HG03097 (cell line): ENCODE results near the gene RTN4RL1.

Experiments
- ATAC-seq: cut with Tn5 transposase; IDR thresholded peaks from one replicate; pipeline ENCODE4 v1.9.1; 2021; ENCODE audit not compliant: unreplicated experiment, low FRiP score

RTN4RL1 gene

DNA sequence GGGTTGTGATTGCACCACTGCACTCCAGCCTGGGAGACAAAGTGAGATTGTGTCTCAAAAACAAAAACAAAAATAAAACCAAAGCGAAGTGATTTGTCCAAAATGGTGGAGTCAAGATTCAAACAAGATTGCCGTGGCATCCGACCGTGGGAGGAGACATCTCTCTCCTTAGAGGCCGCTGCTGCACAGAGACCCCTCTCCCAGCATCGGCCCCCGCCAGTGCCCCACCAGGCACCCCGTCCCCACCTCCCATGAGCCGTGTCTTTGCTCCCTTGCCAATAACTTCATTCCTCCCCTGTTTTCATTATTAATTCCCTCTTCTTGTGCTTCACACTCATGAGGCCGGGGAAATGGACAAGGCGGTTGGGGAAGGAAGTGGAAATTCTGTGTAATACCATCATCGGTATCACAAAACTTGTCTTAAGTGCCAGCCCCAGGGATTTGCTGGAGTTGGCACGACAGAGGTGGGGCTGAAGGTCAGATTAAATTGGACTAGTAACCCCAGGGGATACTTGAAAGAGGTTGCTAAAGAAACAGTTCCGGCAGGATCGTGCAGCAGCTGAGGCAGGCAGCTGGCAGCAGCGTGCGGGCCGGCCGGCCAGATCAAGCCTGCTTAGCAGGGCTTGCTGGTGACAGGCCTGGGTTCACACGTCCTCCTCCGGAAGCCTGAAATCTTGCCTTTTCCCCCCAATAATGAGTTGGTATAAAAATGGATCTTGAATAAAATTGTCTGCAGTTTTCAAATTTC lies 66.8 kb downstream of the RTN4RL1 start:
- ATAC-seq: no peak

DNA sequence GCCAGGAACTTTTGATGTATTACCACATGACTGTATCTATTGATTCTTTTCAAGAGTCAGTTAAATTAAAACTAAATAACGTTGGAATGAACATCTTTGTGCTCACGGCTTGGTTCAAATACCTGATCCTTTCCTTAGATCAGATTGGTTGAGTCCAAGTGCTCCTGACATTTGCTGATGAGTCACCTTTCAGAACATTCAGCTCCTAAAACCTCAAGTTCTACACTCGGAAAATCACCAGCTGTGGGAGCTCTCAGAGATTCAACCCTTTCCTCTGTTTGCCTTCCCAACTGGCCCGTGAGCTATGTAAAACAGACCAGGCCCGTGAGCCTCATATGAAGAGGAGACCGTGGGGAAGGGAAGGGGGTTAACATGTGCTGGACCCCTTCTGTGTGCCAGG lies 68.1 kb downstream of the RTN4RL1 start:
- no peak for ATAC-seq

DNA sequence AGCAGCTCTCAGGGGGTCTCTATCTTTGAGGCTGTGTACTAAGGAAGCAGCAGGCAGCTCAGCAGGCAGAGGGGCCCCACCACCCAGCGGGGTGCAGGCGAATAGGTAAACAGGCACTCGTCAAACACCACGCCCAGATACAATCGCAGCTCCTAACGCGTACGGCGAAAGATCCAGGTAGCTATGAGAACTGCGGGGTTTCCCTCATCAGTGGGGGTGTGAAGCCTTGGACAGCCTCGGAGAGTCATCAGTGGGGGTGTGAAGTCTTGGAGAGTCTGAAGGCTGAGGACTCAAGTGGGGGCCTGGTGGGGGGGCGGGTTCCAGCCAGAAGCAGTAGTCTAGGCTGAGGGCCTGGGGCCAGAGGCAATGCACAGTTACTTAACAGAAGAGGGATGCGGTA lies 69.0 kb downstream of the RTN4RL1 start:
- no peak for ATAC-seq

DNA sequence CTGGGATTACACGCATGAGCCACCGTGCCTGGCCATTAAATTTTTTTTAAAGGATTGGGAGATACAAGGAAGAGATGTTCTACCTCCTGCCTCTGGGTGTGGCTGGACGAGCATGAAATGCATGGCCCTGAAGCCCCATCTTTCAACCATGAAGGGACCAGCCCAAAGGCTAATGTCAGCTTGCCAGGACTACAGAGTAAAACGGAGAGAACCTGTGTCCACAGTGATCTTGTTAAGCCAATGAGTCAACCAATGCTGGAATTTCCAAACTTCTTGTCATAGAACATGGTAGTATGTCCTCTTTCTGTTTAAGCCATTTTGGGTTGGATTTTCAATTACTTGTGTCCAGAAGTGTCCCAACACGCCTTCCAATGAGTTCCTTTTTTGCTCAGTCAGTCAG lies 71.3 kb downstream of the RTN4RL1 start:
- ATAC-seq: no peak

DNA sequence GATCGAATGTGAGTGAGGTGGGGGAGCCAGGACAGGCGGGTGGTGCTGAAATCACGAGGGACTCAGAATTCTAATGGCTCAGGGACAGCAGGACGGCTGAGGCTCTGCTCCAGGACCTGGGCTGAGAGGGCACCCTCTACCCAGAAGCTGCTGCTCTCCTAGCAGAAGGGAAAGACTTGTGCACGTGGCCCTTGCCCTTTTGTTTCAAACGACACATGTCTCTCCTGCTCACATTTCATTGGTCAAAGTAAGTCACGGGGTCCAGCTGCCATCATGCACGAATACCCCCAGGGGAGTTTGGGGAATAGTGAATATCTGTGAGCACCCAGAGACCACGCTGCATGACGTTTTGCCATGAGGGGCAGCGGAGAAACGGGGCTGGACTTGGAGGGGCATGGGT lies 73.2 kb downstream of the RTN4RL1 start:
- no peak for ATAC-seq

DNA sequence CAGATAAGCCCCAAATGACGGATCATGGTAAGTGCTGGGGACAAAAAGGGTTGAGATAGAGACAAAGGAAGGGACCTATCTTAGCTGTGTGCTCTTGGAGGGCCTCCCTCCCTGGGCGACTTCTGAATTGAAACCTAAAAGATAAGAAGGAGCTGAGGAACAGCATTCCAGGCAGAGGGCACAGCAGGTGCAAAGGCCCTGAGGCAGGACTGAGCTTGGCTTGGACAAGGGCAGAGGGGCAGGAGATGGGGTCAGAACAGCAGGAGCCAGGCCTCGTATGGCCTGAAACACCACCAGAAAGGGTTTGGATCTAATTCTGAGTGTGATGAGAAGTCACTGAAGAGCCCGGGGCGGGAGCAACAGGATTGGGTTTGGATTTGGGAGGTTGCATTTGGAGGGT lies 75.4 kb downstream of the RTN4RL1 start:
- no peak for ATAC-seq

DNA sequence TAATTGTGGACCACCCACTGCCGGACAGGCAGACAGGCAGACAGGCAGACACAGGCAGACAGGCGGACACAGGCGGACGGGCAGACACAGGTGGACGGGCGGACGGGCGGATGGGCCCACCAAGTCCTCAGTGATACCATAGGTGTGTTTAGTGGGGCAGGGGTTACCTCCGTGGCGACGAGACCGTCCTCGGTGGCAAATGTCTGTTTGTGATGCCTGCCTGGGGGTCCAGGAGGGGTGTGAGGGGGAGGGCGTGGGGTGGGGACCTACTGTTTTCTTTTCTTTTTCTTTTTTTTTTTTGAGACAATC lies 76.7 kb downstream of the RTN4RL1 start:
- no peak for ATAC-seq

DNA sequence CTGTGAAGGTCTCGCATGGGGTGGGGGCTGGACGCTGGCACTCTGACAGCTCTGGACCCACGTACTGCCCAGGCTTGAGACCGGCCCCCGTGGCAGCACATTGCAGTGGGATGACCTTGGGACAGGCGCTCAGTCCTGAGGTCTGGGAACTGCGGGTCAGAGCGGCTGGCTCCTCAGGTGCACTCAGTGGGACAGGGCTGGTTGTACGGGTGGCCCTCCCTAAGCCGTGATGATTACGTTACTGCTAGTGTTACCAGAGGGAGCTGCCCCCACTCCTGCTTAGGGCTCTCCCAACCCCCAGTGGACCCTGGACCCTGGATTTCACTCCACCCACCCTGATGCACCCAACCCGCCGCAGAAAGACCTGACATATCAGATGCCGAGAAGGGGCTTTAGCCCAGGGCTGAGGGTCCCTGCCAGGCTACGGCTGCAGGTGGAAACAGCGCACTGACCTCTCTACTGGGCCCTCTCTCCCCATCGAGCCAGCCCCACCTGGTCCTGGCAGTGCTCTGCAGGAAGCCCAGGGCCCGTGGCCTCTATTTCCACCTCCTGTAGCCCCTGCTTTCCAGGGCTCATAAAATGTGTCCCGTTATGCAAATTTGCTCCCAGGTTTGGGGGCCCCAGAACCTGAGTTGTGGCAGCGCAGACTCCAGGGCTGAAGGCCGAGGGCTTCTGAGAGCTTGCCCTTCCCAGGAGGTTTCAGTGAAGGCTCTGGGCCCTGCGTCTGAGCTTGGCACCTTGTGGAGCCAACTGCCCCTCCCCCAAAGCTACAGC lies 77.2 kb downstream of the RTN4RL1 start:
- ATAC-seq: no peak

DNA sequence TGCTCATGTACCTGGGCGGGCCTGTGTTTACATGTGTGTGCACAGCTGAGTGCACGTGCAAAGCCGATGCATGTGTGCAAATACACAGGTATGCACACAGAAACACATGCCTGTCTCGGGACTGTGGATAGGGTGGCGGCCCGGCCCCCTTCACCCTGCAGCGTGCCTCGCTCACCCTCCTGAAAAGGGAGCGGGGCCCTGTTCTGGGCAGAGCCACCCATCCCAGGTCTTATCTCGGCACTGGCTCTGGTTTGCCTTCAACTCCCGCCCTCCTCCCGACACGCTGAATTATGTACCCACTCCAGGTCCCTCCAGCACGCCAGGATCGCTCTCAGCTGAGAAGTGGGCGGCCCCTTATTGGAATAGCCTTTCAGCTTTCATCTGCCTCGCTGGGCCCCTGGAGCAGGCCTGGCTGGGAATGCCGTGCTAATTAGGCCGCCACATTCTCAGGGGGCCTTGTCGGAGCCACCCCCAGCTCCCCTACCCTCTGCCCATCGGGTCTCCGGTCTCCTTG lies 77.8 kb downstream of the RTN4RL1 start:
- no peak for ATAC-seq

DNA sequence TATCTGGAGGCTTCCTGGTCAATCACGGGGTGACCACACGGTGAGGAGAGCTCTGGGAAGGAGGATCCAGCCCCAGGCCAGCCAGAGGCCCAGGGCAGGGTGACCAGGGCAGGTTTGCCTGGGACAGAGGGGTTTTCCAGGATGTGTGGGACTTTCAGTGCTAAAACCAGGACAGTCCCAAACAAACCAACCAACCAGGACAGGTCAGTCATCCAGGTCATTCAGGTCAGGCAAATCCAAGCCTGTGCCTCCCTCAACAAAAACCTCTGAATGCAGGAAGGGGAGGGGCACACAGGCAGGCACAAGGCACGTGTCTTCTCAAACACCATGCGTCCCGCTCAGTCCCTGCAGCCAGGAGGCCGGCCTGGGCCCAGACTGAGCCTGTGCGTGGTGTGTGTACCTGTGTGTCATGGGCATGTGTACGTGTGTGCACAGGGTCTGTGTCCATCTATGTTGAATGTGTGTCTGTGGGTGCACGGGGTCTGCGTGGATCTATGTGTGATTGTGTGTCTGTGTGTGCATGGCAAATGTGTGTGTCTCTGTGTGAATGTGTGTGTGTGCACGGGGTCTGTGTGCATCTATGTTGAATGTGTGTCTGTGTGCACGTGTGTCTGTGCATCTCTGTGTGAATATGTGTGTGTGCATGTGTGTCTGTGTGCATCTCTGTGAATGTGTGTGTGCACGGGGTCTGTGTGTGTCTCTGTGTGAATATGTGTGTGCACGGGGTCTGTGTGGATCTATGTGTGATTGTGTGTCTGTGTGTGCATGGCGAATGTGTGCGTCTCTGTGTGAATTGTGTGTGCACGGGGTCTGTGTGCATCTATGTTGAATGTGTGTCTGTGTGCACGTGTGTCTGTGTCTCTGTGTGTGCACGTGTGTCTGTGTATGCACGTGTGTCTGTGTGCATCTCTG lies 78.9 kb downstream of the RTN4RL1 start:
- no peak for ATAC-seq

DNA sequence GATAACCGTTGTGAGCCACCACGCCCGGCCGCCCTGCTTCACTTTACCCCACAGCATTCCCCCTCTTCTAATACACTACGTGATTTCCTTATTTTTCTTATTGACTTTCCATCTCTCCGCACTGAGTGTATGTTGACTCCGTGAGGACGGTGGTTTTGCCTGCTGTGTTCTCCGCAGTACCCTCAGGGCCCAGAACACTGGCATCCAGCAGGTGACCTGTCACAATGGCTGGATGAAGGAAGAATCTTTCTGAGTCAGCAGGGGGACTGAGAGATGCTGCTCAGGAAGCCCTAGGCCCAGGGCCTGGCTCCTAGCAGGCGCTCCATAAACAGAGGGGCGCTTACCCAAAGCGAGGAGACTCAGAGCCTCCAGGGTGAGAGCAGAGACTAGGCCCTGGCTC lies 79.5 kb downstream of the RTN4RL1 start:
- no peak for ATAC-seq

DNA sequence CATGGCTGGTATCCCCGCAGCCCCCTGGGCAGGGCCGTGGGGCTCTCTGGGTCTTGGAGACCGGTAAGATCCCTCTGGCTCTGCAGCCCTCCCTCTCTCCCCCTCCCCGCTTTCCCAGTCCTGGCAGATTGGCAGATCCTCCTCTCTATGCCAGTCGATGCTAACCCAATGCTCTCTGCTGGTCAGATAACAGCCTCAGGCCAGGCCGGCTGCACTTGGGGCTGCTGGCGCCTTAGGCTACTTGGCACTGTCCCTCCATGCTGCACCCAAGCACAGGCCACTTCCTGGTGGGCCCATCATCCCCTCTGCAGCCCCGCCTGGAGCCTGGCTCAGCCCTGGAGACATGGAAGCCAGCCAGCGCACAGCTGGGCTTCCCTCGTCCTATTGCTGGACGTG lies 81.7 kb downstream of the RTN4RL1 start:
- no peak for ATAC-seq

DNA sequence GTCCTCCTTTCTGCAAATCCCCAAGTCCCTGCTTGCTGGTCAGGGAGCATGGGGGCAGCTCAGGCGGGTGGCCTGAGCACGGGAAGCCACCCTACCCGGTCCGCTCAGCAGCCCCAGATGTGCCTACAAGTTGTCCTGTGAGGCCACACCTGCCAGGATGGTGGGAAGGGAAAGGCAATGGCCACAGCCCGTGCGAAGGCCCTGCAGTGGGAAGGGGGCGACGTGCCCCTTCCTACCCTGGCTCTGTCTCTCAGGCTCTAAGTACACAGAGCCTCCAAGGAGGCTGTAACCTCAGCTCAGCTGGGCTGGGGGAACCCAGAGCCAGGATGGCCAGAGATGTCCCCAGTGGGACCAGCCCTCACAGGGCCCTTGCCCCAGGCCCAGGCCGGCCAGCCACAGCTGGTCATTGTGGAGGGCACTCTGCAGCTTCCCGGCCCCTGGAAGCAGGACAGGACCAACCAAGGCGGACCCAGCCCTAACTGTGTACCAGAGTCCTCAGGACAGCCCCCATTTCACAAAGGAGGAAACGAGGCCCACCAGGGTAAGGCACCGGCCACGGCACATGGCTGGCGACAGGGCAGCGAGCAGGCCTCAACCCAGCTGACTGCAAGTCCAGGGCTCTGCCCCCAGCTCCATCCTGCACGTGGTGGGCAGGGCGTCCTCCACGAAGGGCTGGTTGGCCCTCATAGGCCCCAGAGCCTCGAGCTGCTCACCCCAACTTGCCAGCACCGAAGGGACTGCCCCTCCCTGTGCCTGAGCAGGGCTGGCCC lies 82.3 kb downstream of the RTN4RL1 start:
- no peak for ATAC-seq

DNA sequence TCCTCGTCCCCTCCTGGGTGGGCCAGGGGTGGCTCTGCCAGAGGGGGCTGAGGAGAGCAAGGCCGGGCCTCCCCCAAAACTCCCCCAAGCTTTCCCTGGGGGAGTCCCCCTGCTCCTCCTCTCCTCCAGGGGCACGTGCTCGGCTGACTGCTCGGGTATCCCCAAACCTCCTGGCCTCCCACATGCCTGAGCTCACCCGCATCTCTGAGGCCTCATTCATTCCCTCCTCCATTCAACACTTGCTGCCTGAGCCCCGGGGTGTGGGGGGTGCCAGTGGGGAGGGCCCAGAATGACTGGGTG lies 83.1 kb downstream of the RTN4RL1 start:
- no peak for ATAC-seq

DNA sequence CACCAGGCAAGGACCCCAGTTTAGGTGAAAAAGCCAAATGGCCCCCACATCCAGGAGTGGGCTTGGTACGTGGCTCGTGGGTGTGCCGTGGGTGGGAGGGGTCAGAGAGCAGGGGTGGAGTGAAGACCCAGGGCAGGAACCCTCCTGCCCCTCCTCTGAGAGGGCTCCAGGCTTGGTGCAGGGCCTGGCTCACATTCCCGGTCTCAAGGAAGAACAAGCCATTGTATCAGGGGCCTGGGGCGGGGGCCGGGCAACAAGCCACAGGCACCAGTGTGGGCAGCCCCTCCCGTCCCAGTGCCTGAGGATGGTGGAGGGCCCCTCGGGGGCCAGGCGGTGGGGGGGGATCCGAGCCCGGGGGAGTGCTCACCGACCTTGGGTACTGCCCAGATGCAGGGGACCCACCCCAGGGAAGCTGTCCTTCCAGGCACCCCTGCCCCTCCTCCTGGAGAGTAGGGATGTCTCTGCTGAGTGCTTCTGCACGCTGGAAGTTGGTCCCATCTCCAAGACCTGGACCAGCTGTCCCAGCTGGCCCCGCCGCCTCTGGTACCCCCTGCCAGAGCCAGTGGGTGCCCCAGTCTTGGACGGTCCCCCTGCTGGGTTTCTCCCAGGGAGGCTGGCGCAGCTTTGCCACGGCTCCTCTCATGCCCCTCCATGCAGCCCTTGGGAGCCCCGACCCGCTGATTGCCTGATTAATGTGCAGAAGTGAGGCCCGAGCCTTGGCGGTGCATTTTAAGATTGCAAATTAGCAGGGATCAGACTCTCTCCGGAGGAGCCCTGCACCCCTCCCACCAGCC lies 83.7 kb downstream of the RTN4RL1 start:
- no peak for ATAC-seq

DNA sequence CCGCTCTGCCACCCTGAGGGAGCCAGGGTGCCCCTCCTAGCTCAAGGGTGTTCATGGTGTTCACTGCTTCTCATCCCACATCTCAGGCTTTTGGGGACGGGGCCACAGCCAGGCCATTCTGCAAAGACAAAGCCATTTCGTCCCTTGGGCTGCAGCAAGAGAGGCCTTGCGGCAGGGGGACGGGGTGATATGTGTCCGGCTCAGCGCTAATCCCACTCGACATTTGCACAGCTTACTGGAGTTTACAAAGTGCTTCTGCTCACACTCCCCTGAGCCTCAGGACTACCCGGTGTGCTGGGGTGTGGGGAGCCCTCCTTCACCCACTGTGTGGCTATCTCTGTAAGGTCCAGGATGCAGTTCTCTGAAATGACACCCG lies 84.3 kb downstream of the RTN4RL1 start:
- no peak for ATAC-seq

DNA sequence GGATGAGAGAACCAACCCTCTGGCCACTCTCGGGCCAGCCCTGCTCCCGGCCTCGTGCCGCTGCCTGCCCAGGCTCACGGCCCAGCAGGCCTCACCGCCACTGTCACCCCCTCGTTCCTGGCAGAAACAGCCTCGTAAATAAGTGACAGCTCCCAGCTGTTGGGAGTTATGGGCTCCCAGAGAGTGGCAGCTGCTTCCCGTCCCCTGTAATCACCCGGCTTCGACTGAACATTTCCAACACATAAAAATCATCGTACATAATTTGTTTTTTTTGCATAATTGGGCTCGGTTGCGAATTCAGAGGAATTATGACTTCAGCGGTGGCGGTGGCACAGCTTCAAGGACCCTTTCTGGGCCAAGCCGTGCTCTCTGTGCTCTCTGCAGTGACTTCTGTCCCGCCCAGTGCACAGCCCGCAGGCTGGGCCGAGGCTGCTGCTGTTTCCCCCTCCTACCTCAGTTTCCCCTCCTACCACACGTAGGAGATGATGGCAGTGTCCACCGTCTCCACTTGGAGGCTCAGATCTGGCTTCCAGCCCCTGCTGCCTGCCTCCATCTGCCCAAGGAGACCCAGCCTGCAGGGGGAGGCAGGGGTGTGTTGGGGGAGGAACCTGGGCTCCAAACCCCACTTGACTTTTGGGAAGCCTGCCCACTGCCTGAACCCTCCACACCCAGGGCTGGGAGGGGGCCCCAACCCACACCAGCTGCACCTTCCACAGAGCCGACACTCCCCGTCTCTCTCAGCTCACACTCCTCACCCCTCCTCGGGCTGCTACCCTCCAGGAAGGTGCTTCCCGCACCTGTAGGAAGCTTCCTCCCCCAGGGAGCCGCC lies 84.9 kb downstream of the RTN4RL1 start:
- ATAC-seq: no peak

DNA sequence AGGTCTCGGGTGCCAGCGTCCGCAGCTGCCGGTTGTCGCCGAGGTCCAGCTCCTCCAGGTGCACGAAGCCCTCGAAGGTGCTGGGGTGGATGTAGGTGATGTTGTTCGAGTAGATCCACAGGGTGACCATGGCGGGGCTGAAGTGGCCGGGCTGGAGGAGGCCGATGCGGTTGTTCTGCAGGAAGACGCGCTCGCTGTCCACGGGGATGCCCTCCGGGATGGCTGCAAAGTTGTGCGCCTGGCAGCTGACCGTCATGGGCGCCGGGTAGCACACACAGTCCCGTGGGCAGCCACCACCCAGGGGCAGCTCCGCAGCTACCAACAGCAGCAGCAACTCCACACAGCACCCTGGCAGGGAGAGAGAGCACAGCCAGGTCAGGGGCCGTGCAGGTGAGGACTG lies 87.7 kb downstream of the RTN4RL1 start:
- ATAC-seq: no peak

DNA sequence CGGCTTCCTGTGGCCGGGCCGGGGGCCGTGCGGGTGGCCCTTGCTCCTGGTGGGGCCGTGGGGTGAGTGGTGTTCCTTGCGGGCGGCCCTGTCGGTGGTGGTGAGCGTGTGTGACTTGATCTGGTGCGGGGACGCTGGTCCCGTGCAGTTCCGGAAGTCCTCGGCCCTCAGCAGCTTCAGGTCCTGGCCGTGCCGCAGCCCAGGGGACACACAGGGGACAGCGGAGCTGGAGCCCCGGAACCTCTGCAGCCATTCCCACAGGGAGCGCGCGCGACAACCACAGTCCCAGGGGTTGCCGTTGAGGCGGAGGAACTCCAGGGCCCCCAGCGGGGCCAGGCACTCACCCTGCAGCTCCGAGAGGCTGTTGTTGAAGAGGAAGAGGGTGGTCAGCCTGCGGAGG lies 88.4 kb downstream of the RTN4RL1 start:
- ATAC-seq: no peak
